ENCODE results near the gene EBNA1BP2.
"Not testable (repeated sequence)": the region's sequence is repeated elsewhere in the genome, so short reads cannot be mapped to it uniquely, and the experiment has no call there.

The EBNA1BP2 gene

GRCh38 chr1:43119928-43120586 lies 52.0 kb downstream of the EBNA1BP2 start:
- not testable (repeated sequence) for DNase-seq (ENCODE audit: low read depth in 2 of 2)
